ENCODE results near the gene UGT1A6. TPM values are rescaled to one million over a fixed set of nuclear protein-coding genes. Genes with fewer than 3 reads are reported as not detected.

UGT1A6 gene
- total RNA-seq, 5 donors from 2014 or later (not counting 1 experiment from before 2014, with no cell fraction given): 0.32 TPM; not detected in 4

DNA sequence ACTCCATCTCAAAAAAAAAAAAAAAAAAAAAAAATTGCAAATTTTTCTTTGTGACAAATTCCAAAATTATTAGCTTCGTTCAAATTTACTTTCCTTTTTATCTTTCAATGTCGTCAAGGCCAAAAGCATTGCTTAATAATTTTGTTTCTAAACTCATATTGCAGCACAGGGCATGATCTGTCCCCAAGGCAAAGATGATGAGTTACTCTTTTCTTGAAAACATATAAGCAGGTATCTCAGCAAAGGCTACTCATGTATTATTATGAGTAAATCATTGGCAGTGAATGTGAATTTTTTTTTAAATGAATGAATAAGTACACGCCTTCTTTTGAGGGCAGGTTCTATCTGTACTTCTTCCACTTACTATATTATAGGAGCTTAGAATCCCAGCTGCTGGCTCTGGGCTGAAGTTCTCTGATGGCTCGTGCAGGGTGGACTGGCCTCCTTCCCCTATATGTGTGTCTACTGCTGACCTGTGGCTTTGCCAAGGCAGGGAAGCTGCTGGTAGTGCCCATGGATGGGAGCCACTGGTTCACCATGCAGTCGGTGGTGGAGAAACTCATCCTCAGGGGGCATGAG, 11.1 kb upstream of the UGT1A6 start, which contains the start of gene UGT1A7:
TSS of gene UGT1A7 (plus strand) at position 381 of the 579 bp plus-strand sequence. CDS start at position 418, 37 bp downstream.
- Histone ChIP-seq H3K9me3 (no peaks in the 10 kb centered on the region), H3K4me1 (ENCODE audit: control insufficient read depth in 1 of 2, extremely low read depth in 1 of 2, insufficient read depth in 2 of 2, low read length in 2 of 2) (no peaks in the 10 kb centered on the region), H3K4me3 (ENCODE audit: control insufficient read depth in 1 of 2, extremely low read depth in 1 of 2, low read length in 1 of 2) (no peak within 1 kb of the TSS), H3K36me3 (ENCODE audit: control insufficient read depth in 2 of 2, extremely low read depth in 1 of 2, insufficient read depth in 1 of 2, low read length in 1 of 2) (no peaks in the 10 kb centered on the region), H3K27ac (ENCODE audit: low read length) (no peak within 1 kb of the TSS), H3K27me3 (replicated peaks in 1 of 2; ENCODE audit: control insufficient read depth in 2 of 2, extremely low read depth in 1 of 2, insufficient read depth in 2 of 2, low read length in 1 of 2) (peaks cover 0 to 2% of the 10 kb centered on the region in 2 experiments)
- DNase-seq (no peak), ATAC-seq (replicated peaks in 1 of 4) (no peak)
- Mint-ChIP-seq H3K36me3 (no peaks in the 10 kb centered on the region), H3K4me1 (no peaks in the 10 kb centered on the region), H3K27me3 (peaks cover 12 to 24% of the 10 kb centered on the region in 2 donors), H3K4me3 (no peak within 1 kb of the TSS), H3K27ac (no peak within 1 kb of the TSS), H3K9me3 (no peaks in the 10 kb centered on the region)
- no CpG with 5 or more reads among the region's 5 CpGs for WGBS (ENCODE audit: insufficient coverage)
- ChIA-PET CTCF (interaction anchor here in 1 of 2 donors (0.6 kb wide), 1 partner anchor 33 kb away, joined by 5 read pairs; no protein-coding TSS in a partner anchor), POLR2A (interaction anchor here in 1 of 2 donors (0.6 kb wide), 1 partner anchor 456 kb away, joined by 4 read pairs; no protein-coding TSS in a partner anchor)

DNA sequence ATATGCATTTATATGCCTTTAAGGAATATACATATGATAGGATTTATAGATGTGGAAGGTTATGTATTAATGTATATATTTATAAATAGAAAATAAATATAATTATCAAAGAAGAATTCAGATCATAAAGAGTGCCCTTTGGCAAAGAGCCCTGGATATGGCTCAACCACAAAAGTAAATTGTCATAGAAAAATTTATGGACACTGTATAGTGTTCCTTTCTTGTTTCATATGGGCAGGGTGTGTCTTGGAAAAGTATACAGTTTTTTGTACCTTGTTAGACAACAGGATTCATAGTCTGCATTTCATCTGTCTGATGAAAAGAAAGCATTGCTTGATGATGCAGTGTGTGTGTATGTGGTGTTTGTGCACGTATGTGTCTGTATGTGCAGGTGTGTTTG, 8.1 kb upstream of the UGT1A6 start:
- Histone ChIP-seq H3K27ac (ENCODE audit: low read length) (no peak overlapping the region), H3K36me3 (ENCODE audit: control insufficient read depth in 2 of 2, extremely low read depth in 1 of 2, insufficient read depth in 1 of 2, low read length in 1 of 2) (no peaks in the 10 kb centered on the region), H3K27me3 (replicated peaks in 1 of 2; ENCODE audit: control insufficient read depth in 2 of 2, extremely low read depth in 1 of 2, insufficient read depth in 2 of 2, low read length in 1 of 2) (peaks cover 0 to 2% of the 10 kb centered on the region in 2 experiments), H3K9me3 (no peaks in the 10 kb centered on the region), H3K4me1 (ENCODE audit: control insufficient read depth in 1 of 2, extremely low read depth in 1 of 2, insufficient read depth in 2 of 2, low read length in 2 of 2) (no peaks in the 10 kb centered on the region), H3K4me3 (ENCODE audit: control insufficient read depth in 1 of 2, extremely low read depth in 1 of 2, low read length in 1 of 2) (no peak overlapping the region)
- peaks cover 3 to 13% of the 10 kb centered on the region in 2 donors for H3K27me3 Mint-ChIP-seq
- no peaks in the 10 kb centered on the region for H3K9me3 Mint-ChIP-seq
- H3K4me1 Mint-ChIP-seq: no peaks in the 10 kb centered on the region
- CTCF ChIA-PET: no interaction called here
- no peak for ATAC-seq (replicated peaks in 1 of 4)
- no CpG with 5 or more reads among the region's 1 CpG for WGBS (ENCODE audit: insufficient coverage)
- H3K4me3 Mint-ChIP-seq: no peak overlapping the region
- H3K27ac Mint-ChIP-seq: no peak overlapping the region
- DNase-seq: no peak
- POLR2A ChIA-PET: no interaction called here
- no peaks in the 10 kb centered on the region for H3K36me3 Mint-ChIP-seq

DNA sequence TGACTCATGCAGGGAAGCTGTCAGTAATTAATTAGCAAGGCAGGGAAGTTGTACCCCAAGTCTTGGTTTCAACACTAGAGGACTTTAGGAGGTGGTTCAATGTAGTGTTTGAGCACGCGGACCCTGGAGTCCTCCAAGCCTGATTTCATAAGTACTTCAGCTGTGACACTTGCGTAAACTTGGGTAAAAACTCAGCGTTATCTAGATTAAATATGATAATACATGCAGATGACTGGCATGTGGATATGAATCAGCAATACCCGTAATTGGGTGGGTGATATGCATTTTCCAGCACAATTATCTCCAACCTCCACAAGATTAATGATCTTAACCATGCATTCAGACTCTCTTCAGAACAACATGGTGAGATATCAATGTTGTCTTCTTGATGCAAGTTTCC, 5.8 kb upstream of the UGT1A6 start:
- Mint-ChIP-seq H3K27me3 (peaks cover 1 to 9% of the 10 kb centered on the region in 2 donors), H3K9me3 (no peaks in the 10 kb centered on the region), H3K4me3 (no peak overlapping the region), H3K36me3 (no peaks in the 10 kb centered on the region), H3K27ac (no peak overlapping the region), H3K4me1 (no peaks in the 10 kb centered on the region)
- Histone ChIP-seq H3K9me3 (no peaks in the 10 kb centered on the region), H3K27ac (ENCODE audit: low read length) (no peak overlapping the region), H3K4me3 (ENCODE audit: control insufficient read depth in 1 of 2, extremely low read depth in 1 of 2, low read length in 1 of 2) (no peak overlapping the region), H3K36me3 (ENCODE audit: control insufficient read depth in 2 of 2, extremely low read depth in 1 of 2, insufficient read depth in 1 of 2, low read length in 1 of 2) (no peaks in the 10 kb centered on the region), H3K27me3 (replicated peaks in 1 of 2; ENCODE audit: control insufficient read depth in 2 of 2, extremely low read depth in 1 of 2, insufficient read depth in 2 of 2, low read length in 1 of 2) (peaks cover 0 to 5% of the 10 kb centered on the region in 2 experiments), H3K4me1 (ENCODE audit: control insufficient read depth in 1 of 2, extremely low read depth in 1 of 2, insufficient read depth in 2 of 2, low read length in 2 of 2) (no peaks in the 10 kb centered on the region)
- ChIA-PET CTCF (no interaction called here), POLR2A (no interaction called here)
- DNase-seq: no peak
- no peak for ATAC-seq (replicated peaks in 1 of 4)
- WGBS (ENCODE audit: insufficient coverage): no CpG with 5 or more reads among the region's 5 CpGs

GRCh38 chr2:233688341-233688740, 4.3 kb upstream of the UGT1A6 start:
- ChIA-PET POLR2A (no interaction called here), CTCF (no interaction called here)
- Mint-ChIP-seq H3K27ac (no peak overlapping the region), H3K9me3 (no peaks in the 10 kb centered on the region), H3K4me3 (no peak overlapping the region), H3K27me3 (peaks cover 2 to 9% of the 10 kb centered on the region in 2 donors), H3K36me3 (no peaks in the 10 kb centered on the region), H3K4me1 (no peaks in the 10 kb centered on the region)
- DNase-seq (no peak), ATAC-seq (replicated peaks in 1 of 4) (no peak)
- Histone ChIP-seq H3K36me3 (ENCODE audit: control insufficient read depth in 2 of 2, extremely low read depth in 1 of 2, insufficient read depth in 1 of 2, low read length in 1 of 2) (no peaks in the 10 kb centered on the region), H3K4me3 (ENCODE audit: control insufficient read depth in 1 of 2, extremely low read depth in 1 of 2, low read length in 1 of 2) (no peak overlapping the region), H3K9me3 (no peaks in the 10 kb centered on the region), H3K27me3 (replicated peaks in 1 of 2; ENCODE audit: control insufficient read depth in 2 of 2, extremely low read depth in 1 of 2, insufficient read depth in 2 of 2, low read length in 1 of 2) (peaks cover 0 to 5% of the 10 kb centered on the region in 2 experiments), H3K27ac (ENCODE audit: low read length) (no peak overlapping the region), H3K4me1 (ENCODE audit: control insufficient read depth in 1 of 2, extremely low read depth in 1 of 2, insufficient read depth in 2 of 2, low read length in 2 of 2) (no peaks in the 10 kb centered on the region)
- WGBS (ENCODE audit: insufficient coverage): no CpG with 5 or more reads among the region's 5 CpGs

DNA sequence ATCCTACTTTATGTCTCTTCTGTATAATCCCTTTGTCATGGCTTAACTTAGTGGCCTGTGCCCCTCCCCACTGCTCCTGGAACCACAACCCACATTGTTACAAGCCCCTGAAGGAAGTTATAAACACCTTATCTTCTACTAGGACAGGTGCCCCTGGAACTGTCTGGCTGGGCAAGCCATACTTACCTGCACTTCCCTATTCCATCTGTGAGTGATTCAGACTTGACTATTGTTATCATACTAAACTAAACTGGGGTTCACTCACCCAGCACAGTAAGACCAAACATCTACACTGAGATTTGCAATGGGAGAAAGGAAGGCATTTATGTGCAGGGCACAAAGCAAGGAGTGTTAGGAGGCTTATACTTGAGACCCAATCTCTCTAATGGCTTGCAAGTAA, 3.7 kb upstream of the UGT1A6 start:
- Histone ChIP-seq H3K27me3 (replicated peaks in 1 of 2; ENCODE audit: control insufficient read depth in 2 of 2, extremely low read depth in 1 of 2, insufficient read depth in 2 of 2, low read length in 1 of 2) (peaks cover 0 to 5% of the 10 kb centered on the region in 2 experiments), H3K9me3 (no peaks in the 10 kb centered on the region), H3K27ac (ENCODE audit: low read length) (no peak overlapping the region), H3K36me3 (ENCODE audit: control insufficient read depth in 2 of 2, extremely low read depth in 1 of 2, insufficient read depth in 1 of 2, low read length in 1 of 2) (no peaks in the 10 kb centered on the region), H3K4me1 (ENCODE audit: control insufficient read depth in 1 of 2, extremely low read depth in 1 of 2, insufficient read depth in 2 of 2, low read length in 2 of 2) (no peaks in the 10 kb centered on the region), H3K4me3 (ENCODE audit: control insufficient read depth in 1 of 2, extremely low read depth in 1 of 2, low read length in 1 of 2) (no peak overlapping the region)
- POLR2A ChIA-PET: no interaction called here
- CTCF ChIA-PET: no interaction called here
- no peaks in the 10 kb centered on the region for H3K36me3 Mint-ChIP-seq
- peaks cover 2 to 9% of the 10 kb centered on the region in 2 donors for H3K27me3 Mint-ChIP-seq
- H3K4me3 Mint-ChIP-seq: no peak overlapping the region
- no peaks in the 10 kb centered on the region for H3K4me1 Mint-ChIP-seq
- H3K9me3 Mint-ChIP-seq: no peaks in the 10 kb centered on the region
- no peak overlapping the region for H3K27ac Mint-ChIP-seq
- DNase-seq: no peak
- no peak for ATAC-seq (replicated peaks in 1 of 4)

- Histone ChIP-seq H3K9me3 (no peaks in the 10 kb centered on the region), H3K4me1 (ENCODE audit: control insufficient read depth in 1 of 2, extremely low read depth in 1 of 2, insufficient read depth in 2 of 2, low read length in 2 of 2) (no peaks in the 10 kb centered on the region), H3K36me3 (ENCODE audit: control insufficient read depth in 2 of 2, extremely low read depth in 1 of 2, insufficient read depth in 1 of 2, low read length in 1 of 2) (no peaks in the 10 kb centered on the region), H3K27ac (ENCODE audit: low read length) (no peak overlapping the region), H3K27me3 (replicated peaks in 1 of 2; ENCODE audit: control insufficient read depth in 2 of 2, extremely low read depth in 1 of 2, insufficient read depth in 2 of 2, low read length in 1 of 2) (peaks cover 0 to 5% of the 10 kb centered on the region in 2 experiments), H3K4me3 (ENCODE audit: control insufficient read depth in 1 of 2, extremely low read depth in 1 of 2, low read length in 1 of 2) (no peak overlapping the region)
- ChIA-PET CTCF (no interaction called here), POLR2A (no interaction called here)
- Mint-ChIP-seq H3K9me3 (no peaks in the 10 kb centered on the region), H3K27me3 (peaks cover 2 to 9% of the 10 kb centered on the region in 2 donors), H3K4me1 (no peaks in the 10 kb centered on the region), H3K36me3 (no peaks in the 10 kb centered on the region), H3K27ac (no peak overlapping the region), H3K4me3 (no peak overlapping the region)
- ATAC-seq (replicated peaks in 1 of 4) (no peak), DNase-seq (no peak)
- no CpG with 5 or more reads among the region's 3 CpGs for WGBS (ENCODE audit: insufficient coverage)
These were observed 3.2 kb upstream of the UGT1A6 start for GRCh38 chr2:233689501-233689900.

GRCh38 chr2:233690444-233690843, 2.2 kb upstream of the UGT1A6 start:
- Histone ChIP-seq H3K4me1 (ENCODE audit: control insufficient read depth in 1 of 2, extremely low read depth in 1 of 2, insufficient read depth in 2 of 2, low read length in 2 of 2) (no peaks in the 10 kb centered on the region), H3K9me3 (no peaks in the 10 kb centered on the region), H3K27me3 (replicated peaks in 1 of 2; ENCODE audit: control insufficient read depth in 2 of 2, extremely low read depth in 1 of 2, insufficient read depth in 2 of 2, low read length in 1 of 2) (peaks cover 0 to 5% of the 10 kb centered on the region in 2 experiments), H3K4me3 (ENCODE audit: control insufficient read depth in 1 of 2, extremely low read depth in 1 of 2, low read length in 1 of 2) (no peak overlapping the region), H3K27ac (ENCODE audit: low read length) (no peak overlapping the region), H3K36me3 (ENCODE audit: control insufficient read depth in 2 of 2, extremely low read depth in 1 of 2, insufficient read depth in 1 of 2, low read length in 1 of 2) (no peaks in the 10 kb centered on the region)
- DNase-seq: no peak
- ATAC-seq (replicated peaks in 1 of 4): no peak
- H3K27ac Mint-ChIP-seq: no peak overlapping the region
- H3K4me1 Mint-ChIP-seq: no peaks in the 10 kb centered on the region
- H3K36me3 Mint-ChIP-seq: no peaks in the 10 kb centered on the region
- WGBS (ENCODE audit: insufficient coverage): 60% methylated on average over 1 of the region's 4 CpGs
- ChIA-PET CTCF (no interaction called here), POLR2A (no interaction called here)
- peaks cover 2 to 9% of the 10 kb centered on the region in 2 donors for H3K27me3 Mint-ChIP-seq
- no peak overlapping the region for H3K4me3 Mint-ChIP-seq
- no peaks in the 10 kb centered on the region for H3K9me3 Mint-ChIP-seq

Data from T-cell (primary cell).